ENCODE measurements around the gene MSANTD1. TPM values are rescaled to one million over a fixed set of nuclear protein-coding genes. Genes with fewer than 3 reads are reported as not detected.

The MSANTD1 gene
- total and polyA plus RNA-seq, 2 of the 8 experiments (the other 6 are each of a cell fraction or from before 2014, with no cell fraction given) = 0.23 to 0.45 TPM

GRCh38 chr4:3271131-3271530, 22.2 kb downstream of the MSANTD1 start:
- Histone ChIP-seq H2AFZ (ENCODE audit: low read length) (no peak overlapping the region), H2BK12ac (ENCODE audit: low read depth, low read length) (no peak overlapping the region), H2BK15ac (ENCODE audit: low read length) (no peak overlapping the region), H3K23me2 (ENCODE audit: low read depth, low read length) (no peaks in the 10 kb centered on the region), H2AK5ac (ENCODE audit: low read depth, low read length) (no peak overlapping the region), H3K4me2 (ENCODE audit: insufficient read depth in 1 of 2, low read depth in 2 of 2, low read length in 2 of 2) (no peak overlapping the region), H2BK20ac (ENCODE audit: low read length) (no peak overlapping the region), H2BK5ac (ENCODE audit: low read depth, low read length) (no peak overlapping the region), H3K18ac (ENCODE audit: extremely low read depth, low read length) (no peak overlapping the region), H2BK120ac (replicated peaks; ENCODE audit: low read depth, low read length) (no peak overlapping the region), H3K9ac (replicated peaks in 1 of 4; ENCODE audit: extremely low read depth in 1 of 4, low read depth in 3 of 4, low read length in 3 of 4) (no peak overlapping the region), H3K79me1 (ENCODE audit: low read depth, low read length) (no peaks in the 10 kb centered on the region), H4K5ac (ENCODE audit: insufficient read length, low read depth, low read length) (no peak overlapping the region), H3K4me3 (ENCODE audit: extremely low read depth in 1 of 4, insufficient read depth in 2 of 4, low read depth in 3 of 4, low read length in 4 of 4) (no peak overlapping the region), H4K91ac (replicated peaks; ENCODE audit: insufficient read length, low read length) (no peak overlapping the region), H3K9me3 (ENCODE audit: insufficient read depth in 2 of 2, low read depth in 1 of 2, low read length in 1 of 2) (no peaks in the 10 kb centered on the region), H3K56ac (replicated peaks; ENCODE audit: insufficient read length, low read depth, low read length) (no peak overlapping the region), H3K4me1 (replicated peaks in 1 of 4; ENCODE audit: control insufficient read depth in 3 of 4, insufficient read depth in 4 of 4, low read length in 3 of 4) (peaks cover 0 to 6% (median 0%) of the 10 kb centered on the region in 4 experiments; a peak in 1 of 7 replicates), H3K27me3 (replicated peaks in 1 of 4; ENCODE audit: control insufficient read depth in 3 of 4, extremely low read depth in 1 of 4, insufficient read depth in 3 of 4, low read length in 3 of 4) (no peaks in the 10 kb centered on the region), H3K23ac (ENCODE audit: insufficient read length) (no peak overlapping the region), H4K8ac (ENCODE audit: extremely low read depth, insufficient read depth, low read length) (no peak overlapping the region), H3K27ac (ENCODE audit: low read depth, low read length) (no peak overlapping the region), H3K36me3 (ENCODE audit: control insufficient read depth in 2 of 4, insufficient read depth in 4 of 4, low read length in 3 of 4) (no peaks in the 10 kb centered on the region), H4K20me1 (replicated peaks in 1 of 2; ENCODE audit: control insufficient read depth in 1 of 2, insufficient read depth in 2 of 2, low read length in 2 of 2) (no peaks in the 10 kb centered on the region), H3K14ac (ENCODE audit: insufficient read length) (no peak overlapping the region), H3K79me2 (ENCODE audit: control insufficient read depth in 1 of 2, insufficient read depth in 2 of 2, low read length in 2 of 2) (no peaks in the 10 kb centered on the region), H3K4ac (replicated peaks; ENCODE audit: insufficient read length, low read depth, low read length) (no peak overlapping the region)
- POLR2A ChIA-PET (ENCODE audit: partially characterized antibody) = interaction anchor here (0.6 to 1.7 kb wide), 2 partner anchors 20 to 77 kb away, joined by 3 to 4 read pairs; no protein-coding TSS in a partner anchor
- WGBS, 2 experiments (ENCODE audit: extremely low coverage in 1 of 2, insufficient coverage in 1 of 2, insufficient read length in 1 of 2, insufficient replicate concordance in 2 of 2, low coverage in 1 of 2, low lambda C conversion rate in 2 of 2, missing lambda C conversion rate in 1 of 2) = 76% methylated on average over 14 of the region's 14 CpGs; no CpG with 5 or more reads in 1 of the 2 experiments
- FAIRE-seq (no peak), DNase-seq (ENCODE audit: low read depth in 1 of 2, low spot score in 2 of 2) (no peak)
- CTCF ChIA-PET (ENCODE audit: partially characterized antibody) = interaction anchor here (2.8 kb wide), 1 partner anchor 47 kb away, joined by 10 read pairs; no protein-coding TSS in a partner anchor
- TF ChIP-seq JUND (IDR thresholded peaks at IDR 0.05; ENCODE audit: low read length) (no peak), EZH2 (IDR thresholded peaks at IDR 0.05; ENCODE audit: low read depth, low read length, severe bottlenecking) (no peak), CHD1 (IDR thresholded peaks at IDR 0.05; ENCODE audit: low read depth, low read length) (no peak)
- TF ChIP-seq, protein P1, sequence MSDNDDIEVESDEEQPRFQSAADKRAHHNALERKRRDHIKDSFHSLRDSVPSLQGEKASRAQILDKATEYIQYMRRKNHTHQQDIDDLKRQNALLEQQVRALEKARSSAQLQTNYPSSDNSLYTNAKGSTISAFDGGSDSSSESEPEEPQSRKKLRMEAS (IDR thresholded peaks at IDR 0.05) = no peak

Data from H1 (cell line).